IPS-20b (cell line): ENCODE results near the gene AKT3.

ENCODE experiments used
- H3K27ac ChIP-seq: one replicate; pipeline ENCODE4 v1.5.1; 2013; ENCODE audit warnings: low read length
- H3K27me3 ChIP-seq: 2 replicates; pipeline ENCODE4 v1.6.1; 2013; ENCODE audit warnings: mild to moderate bottlenecking, low read length, inconsistent platforms; ENCODE audit not compliant: insufficient read depth
- H3K36me3 ChIP-seq: 2 replicates; pipeline ENCODE4 v1.6.1; 2013; ENCODE audit warnings: low read depth, mild to moderate bottlenecking, inconsistent platforms, low read length, moderate library complexity; ENCODE audit not compliant: insufficient read depth
- H3K4me1 ChIP-seq: 2 replicates; pipeline ENCODE4 v1.6.1; 2013; ENCODE audit warnings: mild to moderate bottlenecking, control low read depth, inconsistent platforms, low read length, moderate library complexity; ENCODE audit not compliant: insufficient read depth
- H3K4me3 ChIP-seq: 2 replicates; pipeline ENCODE4 v1.5.1; 2013; ENCODE audit warnings: mild to moderate bottlenecking, low read length, inconsistent platforms
- H3K9ac ChIP-seq: 2 replicates; pipeline ENCODE4 v1.6.1; 2013; ENCODE audit warnings: low read depth, mild to moderate bottlenecking, inconsistent platforms, low read length, moderate library complexity
- H3K9me3 ChIP-seq: 2 replicates; pipeline ENCODE4 v1.6.1; 2013; ENCODE audit warnings: mild to moderate bottlenecking, low read depth, low read length, inconsistent platforms; ENCODE audit not compliant: insufficient read depth

Gene AKT3

GRCh38 chr1:243548516-243548915 lies 301.5 kb downstream of the AKT3 start:
- H3K27me3 ChIP-seq, result no peaks in the 10 kb centered on the region
- no peak overlapping the region for H3K4me3 ChIP-seq
- H3K36me3 ChIP-seq, result peaks cover 5% of the 10 kb centered on the region; the same call in 1 of the 2 replicates
- H3K9me3 ChIP-seq, result no peaks in the 10 kb centered on the region
- H3K27ac ChIP-seq, result no peak overlapping the region
- no peaks in the 10 kb centered on the region for H3K4me1 ChIP-seq
- no peak overlapping the region for H3K9ac ChIP-seq

- peaks cover 7% of the 10 kb centered on the region; the same call in 1 of the 2 replicates for H3K36me3 ChIP-seq
- H3K9ac ChIP-seq, result no peak overlapping the region
- no peaks in the 10 kb centered on the region for H3K9me3 ChIP-seq
- H3K4me3 ChIP-seq, result no peak overlapping the region
- H3K4me1 ChIP-seq, result no peaks in the 10 kb centered on the region
- no peaks in the 10 kb centered on the region for H3K27me3 ChIP-seq
- no peak overlapping the region for H3K27ac ChIP-seq
These were observed 302.2 kb downstream of the AKT3 start for GRCh38 chr1:243547891-243548290.

- H3K27ac ChIP-seq, result no peak overlapping the region
- H3K27me3 ChIP-seq, result no peaks in the 10 kb centered on the region
- no peak overlapping the region for H3K4me3 ChIP-seq
- H3K36me3 ChIP-seq, result peaks cover 7% of the 10 kb centered on the region; the same call in 1 of the 2 replicates
- no peaks in the 10 kb centered on the region for H3K4me1 ChIP-seq
- H3K9me3 ChIP-seq, result no peaks in the 10 kb centered on the region
- H3K9ac ChIP-seq, result no peak overlapping the region
These were observed 303.6 kb downstream of the AKT3 start for GRCh38 chr1:243546457-243546856.

GRCh38 chr1:243543501-243543900 lies 306.5 kb downstream of the AKT3 start:
- no peak overlapping the region for H3K9ac ChIP-seq
- no peak overlapping the region for H3K27ac ChIP-seq
- H3K36me3 ChIP-seq, result peaks cover 7% of the 10 kb centered on the region; the same call in 1 of the 2 replicates
- H3K9me3 ChIP-seq, result no peaks in the 10 kb centered on the region
- H3K4me1 ChIP-seq, result no peaks in the 10 kb centered on the region
- no peak overlapping the region for H3K4me3 ChIP-seq
- H3K27me3 ChIP-seq, result no peaks in the 10 kb centered on the region

GRCh38 chr1:243542739-243543415 lies 307.2 kb downstream of the AKT3 start:
- H3K4me3 ChIP-seq, result no peak overlapping the region
- H3K27ac ChIP-seq, result no peak overlapping the region
- H3K36me3 ChIP-seq, result peaks cover 7% of the 10 kb centered on the region; the same call in 1 of the 2 replicates
- H3K9ac ChIP-seq, result no peak overlapping the region
- no peaks in the 10 kb centered on the region for H3K9me3 ChIP-seq
- no peaks in the 10 kb centered on the region for H3K27me3 ChIP-seq
- no peaks in the 10 kb centered on the region for H3K4me1 ChIP-seq

GRCh38 chr1:243539636-243540035 lies 310.4 kb downstream of the AKT3 start:
- H3K4me3 ChIP-seq, result no peak overlapping the region
- H3K4me1 ChIP-seq, result no peaks in the 10 kb centered on the region
- peaks cover 7% of the 10 kb centered on the region; the same call in 1 of the 2 replicates for H3K36me3 ChIP-seq
- H3K27ac ChIP-seq, result no peak overlapping the region
- H3K9ac ChIP-seq, result no peak overlapping the region
- H3K9me3 ChIP-seq, result no peaks in the 10 kb centered on the region
- no peaks in the 10 kb centered on the region for H3K27me3 ChIP-seq

GRCh38 chr1:243535014-243535413 lies 315.0 kb downstream of the AKT3 start:
- Histone ChIP-seq H3K27me3 (no peaks in the 10 kb centered on the region), H3K9me3 (no peaks in the 10 kb centered on the region), H3K27ac (no peak overlapping the region), H3K4me1 (no peaks in the 10 kb centered on the region), H3K36me3 (no peaks in the 10 kb centered on the region), H3K4me3 (no peak overlapping the region), H3K9ac (no peak overlapping the region)

- Histone ChIP-seq H3K4me3 (no peak overlapping the region), H3K9ac (no peak overlapping the region), H3K27me3 (no peaks in the 10 kb centered on the region), H3K9me3 (no peaks in the 10 kb centered on the region), H3K4me1 (0 out of 2 replicates have a peak, but pooled peaks cover 5% of the 10 kb centered on the region), H3K36me3 (no peaks in the 10 kb centered on the region), H3K27ac (no peak overlapping the region)
These were observed 320.5 kb downstream of the AKT3 start for GRCh38 chr1:243529512-243529911.

GRCh38 chr1:243528459-243529121 lies 321.5 kb downstream of the AKT3 start:
- no peak overlapping the region for H3K4me3 ChIP-seq
- H3K27me3 ChIP-seq, result no peaks in the 10 kb centered on the region
- H3K4me1 ChIP-seq, result 0 out of 2 replicates have a peak, but pooled peaks cover 5% of the 10 kb centered on the region
- H3K9ac ChIP-seq, result no peak overlapping the region
- H3K9me3 ChIP-seq, result no peaks in the 10 kb centered on the region
- H3K27ac ChIP-seq, result no peak overlapping the region
- H3K36me3 ChIP-seq, result no peaks in the 10 kb centered on the region

GRCh38 chr1:243526180-243526579 lies 323.9 kb downstream of the AKT3 start:
- Histone ChIP-seq H3K36me3 (no peaks in the 10 kb centered on the region), H3K9ac (no peak overlapping the region), H3K4me3 (no peak overlapping the region), H3K27me3 (no peaks in the 10 kb centered on the region), H3K9me3 (no peaks in the 10 kb centered on the region), H3K27ac (peak overlapping the region; percentile 30), H3K4me1 (0 out of 2 replicates have a peak, but pooled peaks cover 5% of the 10 kb centered on the region)

GRCh38 chr1:243525085-243525487 lies 325.0 kb downstream of the AKT3 start:
- Histone ChIP-seq H3K4me1 (0 out of 2 replicates have a peak, but pooled peaks cover 5% of the 10 kb centered on the region), H3K36me3 (no peaks in the 10 kb centered on the region), H3K27me3 (no peaks in the 10 kb centered on the region), H3K9ac (no peak overlapping the region), H3K4me3 (no peak overlapping the region), H3K9me3 (no peaks in the 10 kb centered on the region), H3K27ac (no peak overlapping the region)

- H3K9ac ChIP-seq, result no peak overlapping the region
- H3K9me3 ChIP-seq, result no peaks in the 10 kb centered on the region
- H3K36me3 ChIP-seq, result no peaks in the 10 kb centered on the region
- H3K4me3 ChIP-seq, result no peak overlapping the region
- 0 out of 2 replicates have a peak, but pooled peaks cover 5% of the 10 kb centered on the region for H3K4me1 ChIP-seq
- no peaks in the 10 kb centered on the region for H3K27me3 ChIP-seq
- H3K27ac ChIP-seq, result no peak overlapping the region
These were observed 326.3 kb downstream of the AKT3 start for GRCh38 chr1:243523766-243524165.
